Fibroblast of pulmonary artery (primary cell): ENCODE measurements around the gene ATP5F1D.

ENCODE experiments used
- DNase-seq: peaks from one replicate; pipeline ENCODE4 v3.0.0-alpha.2; 2010; ENCODE audit warnings: low read depth
- H3K4me3 ChIP-seq: replicated peaks from 2 replicates; pipeline ENCODE4 v1.5.1; 2011; ENCODE audit warnings: low read depth, mild to moderate bottlenecking, control low read depth, low read length, moderate library complexity
- TF ChIP-seq, protein P1 (sequence below): IDR thresholded peaks from 2 replicates; pipeline ENCODE4 v1.5.1; 2011; ENCODE audit warnings: mild to moderate bottlenecking, control low read depth, low read length, inconsistent platforms; ENCODE audit errors: missing control alignments

Gene ATP5F1D

DNA sequence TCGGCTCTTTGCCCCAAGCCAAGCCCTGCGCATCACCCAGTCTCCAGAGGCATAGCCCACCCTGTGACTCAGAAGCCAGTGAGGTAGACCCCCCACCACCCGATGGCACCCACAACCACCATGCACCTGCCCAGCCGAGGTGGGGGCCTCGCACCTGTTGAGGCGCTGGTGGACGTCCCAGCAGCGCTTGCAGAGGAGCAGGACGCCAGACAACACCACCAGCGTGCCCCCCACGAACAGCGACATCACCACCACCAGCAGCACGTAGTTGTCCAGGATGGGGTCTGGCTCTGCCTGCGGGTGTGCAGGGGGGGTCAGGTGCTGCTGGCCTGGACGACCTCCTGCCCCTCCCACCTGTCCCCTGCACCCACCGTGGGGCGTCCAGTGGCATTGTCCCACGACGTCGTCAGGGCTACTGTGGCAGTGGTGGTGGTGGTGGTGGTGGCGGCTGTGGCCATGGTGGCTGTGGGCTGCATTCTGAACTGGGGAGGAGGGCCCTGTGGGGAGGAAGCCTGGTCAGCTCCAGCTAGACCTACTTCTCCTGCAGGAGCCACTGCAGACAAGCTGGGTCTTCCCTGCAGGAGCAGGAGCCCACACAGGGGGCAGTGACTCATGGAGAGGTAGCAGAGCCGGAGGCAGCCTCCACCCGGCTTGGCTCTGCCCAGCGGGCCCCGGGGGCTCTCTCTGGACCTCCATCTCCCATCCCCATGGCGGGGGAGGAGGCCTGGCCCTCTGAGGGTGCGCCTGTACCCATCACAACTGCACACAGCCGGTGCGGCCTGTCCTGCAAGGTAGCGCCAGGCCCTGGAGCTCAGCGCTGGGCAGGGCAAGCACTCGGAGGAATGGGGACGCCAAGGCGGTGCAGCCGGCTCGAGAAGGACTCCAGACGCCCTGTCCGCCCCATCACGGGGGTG lies 5.7 kb upstream of the ATP5F1D start:
- TF ChIP-seq, protein P1, sequence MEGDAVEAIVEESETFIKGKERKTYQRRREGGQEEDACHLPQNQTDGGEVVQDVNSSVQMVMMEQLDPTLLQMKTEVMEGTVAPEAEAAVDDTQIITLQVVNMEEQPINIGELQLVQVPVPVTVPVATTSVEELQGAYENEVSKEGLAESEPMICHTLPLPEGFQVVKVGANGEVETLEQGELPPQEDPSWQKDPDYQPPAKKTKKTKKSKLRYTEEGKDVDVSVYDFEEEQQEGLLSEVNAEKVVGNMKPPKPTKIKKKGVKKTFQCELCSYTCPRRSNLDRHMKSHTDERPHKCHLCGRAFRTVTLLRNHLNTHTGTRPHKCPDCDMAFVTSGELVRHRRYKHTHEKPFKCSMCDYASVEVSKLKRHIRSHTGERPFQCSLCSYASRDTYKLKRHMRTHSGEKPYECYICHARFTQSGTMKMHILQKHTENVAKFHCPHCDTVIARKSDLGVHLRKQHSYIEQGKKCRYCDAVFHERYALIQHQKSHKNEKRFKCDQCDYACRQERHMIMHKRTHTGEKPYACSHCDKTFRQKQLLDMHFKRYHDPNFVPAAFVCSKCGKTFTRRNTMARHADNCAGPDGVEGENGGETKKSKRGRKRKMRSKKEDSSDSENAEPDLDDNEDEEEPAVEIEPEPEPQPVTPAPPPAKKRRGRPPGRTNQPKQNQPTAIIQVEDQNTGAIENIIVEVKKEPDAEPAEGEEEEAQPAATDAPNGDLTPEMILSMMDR = no peak
- no peak for DNase-seq
- peak overlapping the region; percentile 69 for H3K4me3 ChIP-seq

DNA sequence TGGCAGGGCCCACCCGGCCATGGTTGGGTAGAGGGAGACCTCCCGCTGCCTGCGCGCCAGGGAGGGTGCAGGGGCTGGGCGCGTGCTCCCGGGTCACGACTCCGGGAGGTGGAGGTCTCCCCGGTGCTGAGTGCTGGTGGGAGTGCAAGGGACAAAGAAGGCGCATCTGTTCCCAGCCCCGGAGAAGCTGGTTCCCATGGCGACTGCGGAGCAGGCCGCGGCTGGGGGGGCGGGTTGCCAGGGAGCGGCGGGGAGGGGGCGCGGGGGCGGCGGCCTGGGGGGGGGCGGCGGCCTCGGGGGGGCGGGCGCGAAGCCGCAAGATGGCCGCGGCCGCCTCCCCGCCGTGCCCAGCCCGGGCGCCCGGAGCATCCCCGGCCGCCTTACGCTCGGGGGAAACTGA lies 5.0 kb upstream of the ATP5F1D start:
- peak overlapping the region; percentile 69 for H3K4me3 ChIP-seq
- DNase-seq = no peak
- TF ChIP-seq, protein P1 = no peak

DNA sequence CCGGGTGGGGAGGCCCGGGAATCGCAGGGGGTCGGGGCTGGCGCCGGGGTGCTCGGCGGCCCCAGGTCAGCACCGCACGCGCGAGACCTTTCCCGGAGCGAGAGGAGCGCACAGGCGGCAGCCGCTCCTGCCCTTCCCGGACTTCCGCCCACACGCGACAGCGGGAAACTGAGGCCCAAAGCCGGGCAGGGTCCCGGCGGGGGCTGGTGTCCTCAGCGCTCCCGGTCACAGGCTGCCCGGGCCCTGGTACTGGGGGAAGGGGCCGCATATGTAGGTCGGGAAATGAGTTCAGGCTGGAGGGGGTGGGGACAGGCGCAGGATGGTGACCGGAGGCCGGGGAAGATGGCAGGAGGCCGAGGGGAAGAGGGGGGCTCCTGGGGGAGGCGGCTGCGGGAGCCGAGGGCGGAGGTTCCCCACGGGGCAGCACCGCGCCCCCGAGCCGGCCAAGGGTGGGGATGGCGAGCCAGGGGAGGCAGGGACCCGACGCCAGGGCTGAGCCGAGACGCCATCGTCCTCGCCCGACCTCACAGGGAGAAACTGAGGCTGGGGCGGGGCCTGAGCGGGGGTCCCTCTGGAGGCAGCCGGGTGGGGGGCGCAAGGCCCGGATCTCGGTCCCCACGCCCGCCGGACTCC lies 4.4 kb upstream of the ATP5F1D start:
- DNase-seq = no peak
- TF ChIP-seq, protein P1 = no peak
- peak overlapping the region; percentile 69 for H3K4me3 ChIP-seq

DNA sequence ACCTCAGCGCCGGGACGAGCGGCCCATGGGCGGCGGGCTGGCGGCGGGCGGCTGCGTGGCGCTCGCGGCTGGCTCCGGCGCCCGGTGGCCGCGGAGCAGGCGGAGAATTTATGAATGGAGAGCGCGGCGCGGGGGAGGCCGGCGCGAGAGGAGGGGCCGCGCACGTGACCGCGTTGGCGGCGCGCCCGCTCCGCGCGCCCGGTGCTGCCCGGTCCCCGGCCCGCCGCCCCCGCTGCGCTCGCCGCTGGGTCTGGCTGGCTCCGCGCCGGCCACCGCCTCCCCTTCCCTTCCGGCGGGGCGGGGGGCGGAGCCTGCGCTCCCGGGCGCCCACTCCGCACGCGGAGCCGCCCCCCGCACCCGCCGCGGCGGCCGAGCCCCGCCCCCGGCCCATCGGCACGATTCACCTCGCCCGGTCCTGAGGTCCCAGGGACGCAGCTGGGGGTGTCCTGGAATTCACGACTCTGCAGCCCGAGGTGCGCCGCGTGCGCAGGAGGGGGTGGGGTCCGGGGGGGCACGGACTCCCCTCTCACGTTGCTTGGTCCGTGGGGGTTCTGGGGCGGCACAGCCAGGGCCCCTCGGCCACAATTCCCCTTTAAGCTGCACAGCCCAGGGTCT lies 3.7 kb upstream of the ATP5F1D start, which contains the start of gene CBARP:
CBARP (minus strand) TSS at position 252 of the 615 bp plus-strand sequence. CDS start 1,905 bp downstream, outside the sequence.
- TF ChIP-seq, protein P1 = no peak
- peak; percentile 32 for DNase-seq
- H3K4me3 ChIP-seq = peak within 1 kb of the TSS; percentile 69

DNA sequence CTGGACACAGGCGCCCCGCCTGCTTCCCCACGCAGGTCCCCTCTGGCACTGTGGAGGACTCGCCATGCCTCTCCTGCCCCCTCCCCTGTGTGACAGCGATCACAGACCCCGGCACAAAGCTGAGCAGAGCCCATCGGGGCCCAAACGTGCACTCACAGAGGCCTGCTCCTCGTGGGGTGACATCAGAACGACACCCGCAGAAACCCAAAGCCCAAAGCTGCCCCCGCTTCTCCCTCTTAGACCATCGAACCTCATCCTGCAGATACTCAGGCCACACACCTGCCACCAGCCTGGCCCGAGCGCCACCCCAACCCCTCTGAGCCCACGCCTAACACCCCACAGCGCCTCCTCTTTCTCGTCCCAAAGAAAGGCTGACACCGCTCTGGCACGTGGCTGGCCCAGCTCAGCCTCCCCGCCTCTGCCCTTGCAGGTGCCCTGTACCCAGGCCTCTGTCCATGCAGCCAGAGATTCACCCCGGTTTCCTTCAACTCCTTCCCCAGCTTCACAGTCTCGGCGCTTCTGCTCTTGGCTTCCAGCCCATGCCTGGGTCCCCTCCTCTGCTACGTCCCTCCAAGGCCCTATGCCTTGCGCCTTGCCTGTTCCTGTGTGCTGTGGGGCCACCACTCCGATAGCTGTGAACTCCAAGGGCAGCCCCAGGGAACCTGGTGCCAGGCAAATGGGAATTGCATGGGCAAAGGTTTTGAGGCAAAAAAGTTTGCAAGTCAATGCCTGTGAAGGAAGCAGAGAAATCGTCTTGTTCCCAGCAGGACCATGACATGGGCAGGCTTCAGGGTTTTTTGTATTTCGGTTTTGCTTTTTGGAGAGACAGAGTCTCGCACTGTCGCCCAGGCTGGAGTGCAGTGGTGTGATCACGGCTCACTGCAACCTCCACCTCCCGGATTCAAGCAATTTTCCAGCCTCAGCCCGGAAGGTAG lies 2.9 kb upstream of the ATP5F1D start:
- TF ChIP-seq, protein P1 = no peak
- H3K4me3 ChIP-seq = peak overlapping the region; percentile 44
- no peak for DNase-seq

DNA sequence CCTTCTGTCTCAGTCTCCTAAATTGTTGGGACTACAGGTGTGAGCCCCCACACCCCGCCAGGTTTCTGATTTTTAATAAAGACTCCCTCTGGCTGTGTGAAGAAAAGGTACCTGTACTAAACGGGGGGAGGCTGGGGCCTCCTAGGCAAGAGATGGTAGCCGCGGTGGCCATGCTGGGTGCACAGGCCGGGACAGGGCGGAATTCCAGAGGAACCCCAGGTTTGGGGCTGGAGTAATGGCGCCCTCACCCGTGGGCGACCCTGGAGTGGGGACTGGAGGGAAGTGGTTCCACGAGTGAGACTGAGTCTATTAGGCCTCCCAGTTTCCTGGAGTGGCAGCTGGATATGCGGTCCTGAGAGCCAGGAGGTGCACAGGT lies 2.1 kb upstream of the ATP5F1D start:
- TF ChIP-seq, protein P1 = no peak
- no peak overlapping the region for H3K4me3 ChIP-seq
- no peak for DNase-seq
